ENCODE results near the gene SLX9.

Gene SLX9

GRCh38 chr21:45009616-45010015 lies 69.8 kb downstream of the SLX9 start:
- DNase-seq, result no peak

GRCh38 chr21:45010096-45010495 lies 70.3 kb downstream of the SLX9 start:
- peak; percentile 32 for DNase-seq

GRCh38 chr21:45010860-45011259 lies 71.0 kb downstream of the SLX9 start:
- DNase-seq, result no peak

GRCh38 chr21:45011426-45011825 lies 71.6 kb downstream of the SLX9 start:
- no peak for DNase-seq

- DNase-seq, result no peak
These were observed 72.3 kb downstream of the SLX9 start for GRCh38 chr21:45011911-45012661.

GRCh38 chr21:45012662-45013259 lies 72.9 kb downstream of the SLX9 start:
- no peak for DNase-seq

- DNase-seq, result no peak
These were observed 73.5 kb downstream of the SLX9 start for GRCh38 chr21:45013260-45013841.

- no peak for DNase-seq
These were observed 75.1 kb downstream of the SLX9 start for GRCh38 chr21:45014747-45015468.

GRCh38 chr21:45015469-45015860 lies 75.6 kb downstream of the SLX9 start:
- no peak for DNase-seq

- no peak for DNase-seq
These were observed 76.2 kb downstream of the SLX9 start for GRCh38 chr21:45016031-45016405.

- DNase-seq, result no peak
These were observed 76.7 kb downstream of the SLX9 start for GRCh38 chr21:45016406-45017038.

- no peak for DNase-seq
These were observed 77.5 kb downstream of the SLX9 start for GRCh38 chr21:45017039-45017960.

- no peak for DNase-seq
These were observed 78.6 kb downstream of the SLX9 start for GRCh38 chr21:45018131-45019075.

- DNase-seq, result no peak
These were observed 79.5 kb downstream of the SLX9 start for GRCh38 chr21:45019076-45019886.

- no peak for DNase-seq
These were observed 80.2 kb downstream of the SLX9 start for GRCh38 chr21:45019887-45020537.

- DNase-seq, result no peak
These were observed 81.0 kb downstream of the SLX9 start for GRCh38 chr21:45020629-45021427.

GRCh38 chr21:45021428-45022347 lies 81.9 kb downstream of the SLX9 start:
- no peak for DNase-seq

- no peak for DNase-seq
These were observed 82.5 kb downstream of the SLX9 start for GRCh38 chr21:45022348-45022675.
